Naive thymus-derived CD4-positive, alpha-beta T cell (primary cell): ENCODE data around the gene KRT80. TPM values are rescaled to one million over a fixed set of nuclear protein-coding genes. Genes with fewer than 3 reads are reported as not detected.
A peak's percentile ranks its signal among the peaks of the same experiment; 100 is the strongest.

ENCODE experiments used
- ATAC-seq: fragments of 150-1000 bp; cut with Tn5 transposase; 2 replicates; pipeline ENCODE4 v1.10.0; 2021; ENCODE audit warnings: mild to moderate bottlenecking, moderate library complexity
- CTCF ChIA-PET: fragments of 350-600 bp; sonication (Branson Sonifier 250); formaldehyde crosslinking; loops from one replicate; lab custom pipeline; 2021; ENCODE audit warnings: antibody characterized with exemption; lab: Charles Lee
- POLR2A ChIA-PET: fragments of 350-600 bp; sonication (Branson Sonifier 250); formaldehyde crosslinking; loops from one replicate; lab custom pipeline; 2021; ENCODE audit warnings: antibody characterized with exemption, inconsistent platforms; lab: Charles Lee
- DNase-seq, 9 donors: peaks; one replicate each; pipeline versions ENCODE4 v3.0.0 to v3.0.0-alpha.2; 2020 to 2022; ENCODE audit warnings: mixed read lengths in 1 of 9
- H3K27ac ChIP-seq: one replicate; pipeline ENCODE4 v1.7.0; 2013; ENCODE audit warnings: mild to moderate bottlenecking, low read depth, low read length, moderate library complexity
- H3K27me3 ChIP-seq, 2 donors: one replicate each; pipeline ENCODE4 v1.7.0; 2013; ENCODE audit warnings: low read length in 2 of 2, mild to moderate bottlenecking in 2 of 2, moderate library complexity in 2 of 2; ENCODE audit not compliant: control insufficient read depth in 2 of 2, insufficient read depth in 2 of 2
- H3K36me3 ChIP-seq, 3 experiments: 1 replicate in 2 of 3; 2 replicates in 1 of 3; pipeline ENCODE4 v1.7.0; 2013; ENCODE audit warnings: low read length in 3 of 3, mild to moderate bottlenecking in 3 of 3, moderate library complexity in 1 of 3; ENCODE audit not compliant: insufficient read depth in 3 of 3, control insufficient read depth in 2 of 3
- H3K4me1 ChIP-seq, 2 donors: one replicate each; pipeline ENCODE4 v1.7.0; 2013; ENCODE audit warnings: low read length in 2 of 2, mild to moderate bottlenecking in 2 of 2, moderate library complexity in 1 of 2; ENCODE audit not compliant: control insufficient read depth in 2 of 2, insufficient read depth in 2 of 2
- H3K4me3 ChIP-seq: 2 replicates; pipeline ENCODE4 v1.7.0; 2013; ENCODE audit warnings: mild to moderate bottlenecking, low read length
- H3K9me3 ChIP-seq, 3 experiments: 1 replicate in 2 of 3; 2 replicates in 1 of 3; pipeline ENCODE4 v1.7.0; 2013; ENCODE audit warnings: low read length in 3 of 3; ENCODE audit not compliant: control insufficient read depth in 2 of 3
- H3K27ac Mint-ChIP-seq, 9 donors: one replicate each; pipeline ENCODE4 v1.8.0; 2020 to 2022; ENCODE audit warnings: mixed read lengths in 9 of 9, mild to moderate bottlenecking in 8 of 9, moderate library complexity in 5 of 9, inconsistent platforms in 2 of 9
- H3K27me3 Mint-ChIP-seq, 5 donors: one replicate each; pipeline ENCODE4 v1.8.0; 2021 to 2022; ENCODE audit warnings: mixed read lengths in 5 of 5, mild to moderate bottlenecking in 1 of 5
- H3K36me3 Mint-ChIP-seq, 5 donors: one replicate each; pipeline ENCODE4 v1.8.0; 2020 to 2022; ENCODE audit warnings: mixed read lengths in 5 of 5, mild to moderate bottlenecking in 3 of 5, inconsistent platforms in 1 of 5
- H3K4me1 Mint-ChIP-seq, 7 donors: one replicate each; pipeline ENCODE4 v1.8.0; 2020 to 2022; ENCODE audit warnings: mixed read lengths in 7 of 7, mild to moderate bottlenecking in 3 of 7, inconsistent platforms in 1 of 7
- H3K4me3 Mint-ChIP-seq, 10 donors: one replicate each; pipeline ENCODE4 v1.8.0; 2020 to 2022; ENCODE audit warnings: mild to moderate bottlenecking in 10 of 10, mixed read lengths in 10 of 10, moderate library complexity in 6 of 10, inconsistent platforms in 2 of 10
- H3K9me3 Mint-ChIP-seq, 11 donors: one replicate each; pipeline ENCODE4 v1.8.0; 2020 to 2022; ENCODE audit warnings: mixed read lengths in 11 of 11, mild to moderate bottlenecking in 4 of 11, inconsistent platforms in 1 of 11, moderate library complexity in 1 of 11
- intact Hi-C, 2 donors: fragments of 100-400 bp; cut with micrococcal nuclease; formaldehyde crosslinking; loops; one replicate each; pipeline ENCODE4 v1.15.1; 2023
- polyA plus RNA-seq, 2 donors: library from polyadenylated mRNA; unstranded; fragments of 300-500 nt; fragmentation: Illumina TruSeq; gene quantifications; one replicate each; pipeline ENCODE4 v1.2.3, GENCODE V29; 2021
- total RNA-seq, 6 experiments: library from RNA in 5 of 6; stranded (reverse) in 5 of 6; gene quantifications; 1 replicate in 5 of 6; 2 replicates in 1 of 6; pipeline ENCODE4 v1.2.3 and lab custom pipeline; 2021 to 2026

The KRT80 gene
- total and polyA plus RNA-seq, 7 experiments from 2014 or later: 0.12 TPM; not detected in 6

DNA sequence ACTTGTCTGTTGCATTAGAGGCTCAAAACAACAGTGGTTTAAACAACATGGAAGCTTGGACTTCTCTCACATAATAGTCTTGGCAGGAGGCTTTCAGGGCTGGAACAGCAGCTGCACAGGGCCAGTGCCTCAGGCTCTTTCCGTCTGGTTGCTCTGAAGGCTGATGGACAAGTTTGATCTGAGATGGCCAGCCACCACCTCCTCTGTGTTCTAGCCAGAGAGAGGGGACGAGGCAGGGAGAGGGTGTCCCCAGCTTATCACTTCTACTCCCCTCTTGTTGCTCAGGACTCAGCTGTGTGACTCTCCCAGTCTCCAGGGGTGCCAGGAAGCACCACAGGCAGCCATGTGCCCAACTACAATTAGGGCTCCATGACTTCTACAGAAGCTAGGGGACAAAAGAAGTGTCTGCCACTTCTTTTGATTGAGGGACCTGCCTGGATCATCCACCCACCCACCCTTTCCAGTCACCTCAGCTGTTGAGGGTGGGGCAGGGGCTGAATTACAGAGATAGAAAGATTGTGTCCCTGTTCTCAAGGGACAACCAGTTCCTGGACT, 65.7 kb downstream of the KRT80 start:
- Mint-ChIP-seq H3K4me1 (peaks cover 0 to 9% (median 4%) of the 10 kb centered on the region in 7 donors), H3K9me3 (no peaks in the 10 kb centered on the region), H3K36me3 (peaks cover 0 to 4% (median 0%) of the 10 kb centered on the region in 5 donors), H3K4me3 (no peak overlapping the region), H3K27ac (no peak overlapping the region), H3K27me3 (peaks cover 7 to 32% (median 24%) of the 10 kb centered on the region in 5 donors)
- intact Hi-C loops: no loop called here
- H3K9me3 ChIP-seq: no peaks in the 10 kb centered on the region
- H3K4me3 ChIP-seq: no peak overlapping the region
- CTCF ChIA-PET: interaction anchor here (1.2 kb wide), 1 partner anchor 205 kb away, joined by 3 read pairs; no protein-coding TSS in a partner anchor
- no peaks in the 10 kb centered on the region for H3K27me3 ChIP-seq
- no peaks in the 10 kb centered on the region for H3K36me3 ChIP-seq
- ATAC-seq (no peak), DNase-seq (no peak)
- H3K27ac ChIP-seq: no peak overlapping the region
- H3K4me1 ChIP-seq: peaks cover 0 to 3% of the 10 kb centered on the region in 2 donors
- POLR2A ChIA-PET: no interaction called here

- intact Hi-C loops: no loop called here
- Histone ChIP-seq H3K4me3 (no peak overlapping the region), H3K27me3 (no peaks in the 10 kb centered on the region), H3K9me3 (no peaks in the 10 kb centered on the region), H3K27ac (no peak overlapping the region), H3K4me1 (peaks cover 0 to 3% of the 10 kb centered on the region in 2 donors), H3K36me3 (no peaks in the 10 kb centered on the region)
- peaks cover 10 to 36% (median 24%) of the 10 kb centered on the region in 5 donors for H3K27me3 Mint-ChIP-seq
- CTCF ChIA-PET: interaction anchor here (1.2 kb wide), 1 partner anchor 206 kb away, joined by 3 read pairs; no protein-coding TSS in a partner anchor
- peaks cover 0 to 4% (median 0%) of the 10 kb centered on the region in 5 donors for H3K36me3 Mint-ChIP-seq
- POLR2A ChIA-PET: no interaction called here
- H3K4me3 Mint-ChIP-seq: no peak overlapping the region
- no peak for DNase-seq
- H3K4me1 Mint-ChIP-seq: peaks cover 1 to 9% (median 4%) of the 10 kb centered on the region in 7 donors
- no peaks in the 10 kb centered on the region for H3K9me3 Mint-ChIP-seq
- no peak for ATAC-seq
- H3K27ac Mint-ChIP-seq: no peak overlapping the region
Measured at GRCh38 chr12:52125476-52125900, 66.3 kb downstream of the KRT80 start.

- no peaks in the 10 kb centered on the region for H3K9me3 ChIP-seq
- peaks cover 10 to 36% (median 24%) of the 10 kb centered on the region in 5 donors for H3K27me3 Mint-ChIP-seq
- no peak overlapping the region for H3K4me3 ChIP-seq
- H3K27ac Mint-ChIP-seq: no peak overlapping the region
- ATAC-seq (no peak), DNase-seq (no peak)
- no peaks in the 10 kb centered on the region for H3K27me3 ChIP-seq
- ChIA-PET POLR2A (no interaction called here), CTCF (interaction anchor here (0.6 to 2.2 kb wide), 3 partner anchors 98 to 1876 kb away, joined by 3 to 13 read pairs (median 3); no protein-coding TSS in a partner anchor)
- peaks cover 0 to 4% (median 0%) of the 10 kb centered on the region in 5 donors for H3K36me3 Mint-ChIP-seq
- no peak overlapping the region for H3K4me3 Mint-ChIP-seq
- H3K4me1 ChIP-seq: peaks cover 0 to 3% of the 10 kb centered on the region in 2 donors
- no peaks in the 10 kb centered on the region for H3K36me3 ChIP-seq
- H3K4me1 Mint-ChIP-seq: peaks cover 4 to 17% (median 10%) of the 10 kb centered on the region in 7 donors
- H3K9me3 Mint-ChIP-seq: no peaks in the 10 kb centered on the region
- intact Hi-C loops: no loop called here
- H3K27ac ChIP-seq: no peak overlapping the region
Measured at GRCh38 chr12:52123487-52124186, 68.2 kb downstream of the KRT80 start.

DNA sequence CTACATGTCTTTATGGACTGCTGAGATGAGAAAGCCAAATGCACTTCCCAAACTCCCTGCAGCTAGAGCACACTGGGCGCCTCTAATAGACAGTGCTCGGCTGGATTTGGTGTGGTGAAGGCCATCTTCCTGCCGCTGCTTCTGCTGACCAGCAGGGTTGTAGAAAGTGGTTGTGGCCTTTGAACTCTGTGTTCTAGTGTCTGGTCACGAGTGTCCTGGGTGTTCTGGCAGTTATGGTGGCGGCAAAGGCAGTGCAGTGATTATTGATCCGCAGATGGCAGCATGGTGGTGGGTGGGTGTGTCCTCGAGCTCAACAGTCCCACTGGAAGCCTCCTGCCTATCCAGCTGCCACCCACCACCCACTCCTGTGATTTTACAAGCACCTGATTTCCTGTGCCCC, 68.9 kb downstream of the KRT80 start:
- H3K27ac ChIP-seq: no peak overlapping the region
- DNase-seq: no peak
- ChIA-PET POLR2A (no interaction called here), CTCF (interaction anchor here (0.6 to 2.2 kb wide), 3 partner anchors 97 to 1877 kb away, joined by 3 to 13 read pairs (median 3); no protein-coding TSS in a partner anchor)
- Mint-ChIP-seq H3K27ac (no peak overlapping the region), H3K27me3 (peaks cover 10 to 30% (median 24%) of the 10 kb centered on the region in 5 donors), H3K4me1 (peaks cover 4 to 19% (median 10%) of the 10 kb centered on the region in 7 donors), H3K36me3 (peaks cover 0 to 4% (median 0%) of the 10 kb centered on the region in 5 donors), H3K9me3 (no peaks in the 10 kb centered on the region), H3K4me3 (no peak overlapping the region)
- H3K36me3 ChIP-seq: no peaks in the 10 kb centered on the region
- H3K4me1 ChIP-seq: peaks cover 0 to 3% of the 10 kb centered on the region in 2 donors
- H3K4me3 ChIP-seq: no peak overlapping the region
- H3K9me3 ChIP-seq: no peaks in the 10 kb centered on the region
- intact Hi-C loops: loop anchor here (1.0 kb wide), 1 partner anchor 98 kb away; no protein-coding TSS in a partner anchor
- ATAC-seq: no peak
- H3K27me3 ChIP-seq: no peaks in the 10 kb centered on the region

GRCh38 chr12:52122540-52122871, 69.3 kb downstream of the KRT80 start:
- H3K9me3 Mint-ChIP-seq: no peaks in the 10 kb centered on the region
- Histone ChIP-seq H3K27me3 (no peaks in the 10 kb centered on the region), H3K9me3 (no peaks in the 10 kb centered on the region), H3K27ac (no peak overlapping the region), H3K4me1 (peaks cover 0 to 3% of the 10 kb centered on the region in 2 donors), H3K36me3 (no peaks in the 10 kb centered on the region), H3K4me3 (no peak overlapping the region)
- H3K36me3 Mint-ChIP-seq: peaks cover 0 to 4% (median 0%) of the 10 kb centered on the region in 5 donors
- ATAC-seq (no peak), DNase-seq (no peak)
- peaks cover 4 to 19% (median 10%) of the 10 kb centered on the region in 7 donors for H3K4me1 Mint-ChIP-seq
- H3K27ac Mint-ChIP-seq: no peak overlapping the region
- POLR2A ChIA-PET: no interaction called here
- H3K4me3 Mint-ChIP-seq: no peak overlapping the region
- CTCF ChIA-PET: interaction anchor here (0.6 to 2.2 kb wide), 3 partner anchors 16 to 188 kb away, joined by 3 to 13 read pairs (median 3); no protein-coding TSS in a partner anchor
- intact Hi-C loops: loop anchor here (1.0 kb wide), 1 partner anchor 97 kb away; no protein-coding TSS in a partner anchor
- peaks cover 10 to 27% (median 24%) of the 10 kb centered on the region in 5 donors for H3K27me3 Mint-ChIP-seq

GRCh38 chr12:52121824-52122539, 69.8 kb downstream of the KRT80 start:
- Mint-ChIP-seq H3K9me3 (no peaks in the 10 kb centered on the region), H3K36me3 (no peaks in the 10 kb centered on the region), H3K27ac (no peak overlapping the region), H3K27me3 (peaks cover 9 to 22% (median 21%) of the 10 kb centered on the region in 5 donors), H3K4me3 (peak overlapping the region in 4 of 10 donors; percentile 20 to 41 (median 24)), H3K4me1 (peaks cover 4 to 19% (median 12%) of the 10 kb centered on the region in 7 donors)
- CTCF ChIA-PET: interaction anchor here (1.2 to 2.2 kb wide), 3 partner anchors 17 to 96 kb away, joined by 3 to 13 read pairs (median 9); no protein-coding TSS in a partner anchor
- peak; percentile 55 for ATAC-seq
- POLR2A ChIA-PET: interaction anchor here (0.9 kb wide), 1 partner anchor 96 kb away, joined by 3 read pairs; no protein-coding TSS in a partner anchor
- Histone ChIP-seq H3K36me3 (no peaks in the 10 kb centered on the region), H3K4me1 (peaks cover 0 to 3% of the 10 kb centered on the region in 2 donors), H3K27me3 (no peaks in the 10 kb centered on the region), H3K4me3 (no peak overlapping the region), H3K9me3 (no peaks in the 10 kb centered on the region), H3K27ac (no peak overlapping the region)
- intact Hi-C loops: loop anchor here (1.0 kb wide), 3 partner anchors 39 to 129 kb away; no protein-coding TSS in a partner anchor
- peak in 8 of 9 donors; percentile 24 to 73 (median 46) for DNase-seq
